HG02571 (cell line): ENCODE data around the gene SH3BP1.

ENCODE experiments used
- ATAC-seq: cut with Tn5 transposase; IDR thresholded peaks from one replicate; pipeline ENCODE4 v1.9.1; 2021; ENCODE audit warnings: mild to moderate bottlenecking, moderate library complexity; ENCODE audit not compliant: unreplicated experiment

Gene SH3BP1

GRCh38 chr22:37616201-37617083, 23.0 kb upstream of the SH3BP1 start:
- no peak for ATAC-seq

GRCh38 chr22:37617431-37617830, 22.0 kb upstream of the SH3BP1 start:
- ATAC-seq: no peak

- ATAC-seq: no peak
Measured at GRCh38 chr22:37618072-37618656, 21.3 kb upstream of the SH3BP1 start.

GRCh38 chr22:37618674-37619073, 20.8 kb upstream of the SH3BP1 start:
- no peak for ATAC-seq

- no peak for ATAC-seq
Measured at GRCh38 chr22:37619991-37620390, 19.5 kb upstream of the SH3BP1 start.

- no peak for ATAC-seq
Measured at GRCh38 chr22:37621352-37621860, 18.1 kb upstream of the SH3BP1 start.

- no peak for ATAC-seq
Measured at GRCh38 chr22:37623075-37624016, 16.1 kb upstream of the SH3BP1 start.

GRCh38 chr22:37624017-37624365, 15.5 kb upstream of the SH3BP1 start:
- no peak for ATAC-seq

- ATAC-seq: no peak
Measured at GRCh38 chr22:37624876-37625275, 14.6 kb upstream of the SH3BP1 start.

- no peak for ATAC-seq
Measured at GRCh38 chr22:37625737-37626136, 13.7 kb upstream of the SH3BP1 start.

- no peak for ATAC-seq
Measured at GRCh38 chr22:37626144-37626543, 13.3 kb upstream of the SH3BP1 start.

GRCh38 chr22:37626556-37627075, 12.9 kb upstream of the SH3BP1 start:
- no peak for ATAC-seq

- no peak for ATAC-seq
Measured at GRCh38 chr22:37627121-37627520, 12.3 kb upstream of the SH3BP1 start.

- ATAC-seq: no peak
Measured at GRCh38 chr22:37627545-37627944, 11.9 kb upstream of the SH3BP1 start.

- no peak for ATAC-seq
Measured at GRCh38 chr22:37628830-37629229, 10.6 kb upstream of the SH3BP1 start.

GRCh38 chr22:37629928-37630327, 9.5 kb upstream of the SH3BP1 start:
- no peak for ATAC-seq

GRCh38 chr22:37630839-37631435, 8.5 kb upstream of the SH3BP1 start:
- no peak for ATAC-seq

- ATAC-seq: no peak
Measured at GRCh38 chr22:37631448-37632173, 7.9 kb upstream of the SH3BP1 start.

- no peak for ATAC-seq
Measured at GRCh38 chr22:37632174-37633088, 7.0 kb upstream of the SH3BP1 start.
